ENCODE measurements around the gene SIRT5. TPM values are rescaled to one million over a fixed set of nuclear protein-coding genes. Genes with fewer than 3 reads are reported as not detected.

Gene SIRT5
- total RNA-seq, 1 experiment from 2014 or later, result 7.6 TPM

DNA sequence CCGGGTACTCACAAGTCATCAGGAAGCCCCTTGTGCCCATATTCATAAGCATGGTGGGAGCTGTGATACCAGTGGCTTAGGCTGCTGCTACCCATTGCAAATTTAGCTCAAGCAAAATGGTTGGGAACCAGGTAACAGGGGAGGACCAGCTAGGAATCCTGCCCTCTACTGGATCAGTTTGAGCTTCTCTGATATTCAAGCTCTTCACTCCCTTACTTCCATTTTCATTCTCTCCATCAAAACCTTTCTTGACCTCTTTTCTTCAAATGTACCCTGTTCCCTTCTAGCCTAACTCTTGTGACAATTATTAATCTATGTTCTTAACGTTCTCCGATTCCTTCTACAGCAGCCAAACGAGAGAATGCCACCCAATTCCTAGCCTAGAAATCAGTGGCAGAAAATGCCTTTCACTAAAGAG lies 50.5 kb downstream of the SIRT5 start:
- CTCF ChIA-PET, result interaction anchor here (0.7 to 1.3 kb wide), 4 partner anchors 9 to 442 kb away, joined by 3 to 6 read pairs (median 4); partner anchors contain the start of gene NOL7
- Histone ChIP-seq H3K27ac (ENCODE audit: low read depth, low read length, poor library complexity, severe bottlenecking) (no peak overlapping the region), H3K4me1 (ENCODE audit: insufficient read depth, low read length, poor library complexity, severe bottlenecking) (no peaks in the 10 kb centered on the region), H3K9me3 (ENCODE audit: low read depth, low read length, poor library complexity, severe bottlenecking) (no peaks in the 10 kb centered on the region), H3K27me3 (replicated peaks; ENCODE audit: insufficient read depth, low read depth, low read length, poor library complexity) (no peaks in the 10 kb centered on the region), H3K36me3 (ENCODE audit: insufficient read depth, low read length, poor library complexity, severe bottlenecking) (peaks cover 70% of the 10 kb centered on the region), H3K4me3 (ENCODE audit: low read depth, low read length, poor library complexity, severe bottlenecking) (no peak overlapping the region)
- DNase-seq (ENCODE audit: low spot score), result peak; percentile 63
- intact Hi-C loops (cut with micrococcal nuclease; ENCODE audit: unreplicated experiment), result loop anchor here (5.0 kb wide), 1 partner anchor 77 kb away; no protein-coding TSS in a partner anchor
- TF ChIP-seq, protein P1, sequence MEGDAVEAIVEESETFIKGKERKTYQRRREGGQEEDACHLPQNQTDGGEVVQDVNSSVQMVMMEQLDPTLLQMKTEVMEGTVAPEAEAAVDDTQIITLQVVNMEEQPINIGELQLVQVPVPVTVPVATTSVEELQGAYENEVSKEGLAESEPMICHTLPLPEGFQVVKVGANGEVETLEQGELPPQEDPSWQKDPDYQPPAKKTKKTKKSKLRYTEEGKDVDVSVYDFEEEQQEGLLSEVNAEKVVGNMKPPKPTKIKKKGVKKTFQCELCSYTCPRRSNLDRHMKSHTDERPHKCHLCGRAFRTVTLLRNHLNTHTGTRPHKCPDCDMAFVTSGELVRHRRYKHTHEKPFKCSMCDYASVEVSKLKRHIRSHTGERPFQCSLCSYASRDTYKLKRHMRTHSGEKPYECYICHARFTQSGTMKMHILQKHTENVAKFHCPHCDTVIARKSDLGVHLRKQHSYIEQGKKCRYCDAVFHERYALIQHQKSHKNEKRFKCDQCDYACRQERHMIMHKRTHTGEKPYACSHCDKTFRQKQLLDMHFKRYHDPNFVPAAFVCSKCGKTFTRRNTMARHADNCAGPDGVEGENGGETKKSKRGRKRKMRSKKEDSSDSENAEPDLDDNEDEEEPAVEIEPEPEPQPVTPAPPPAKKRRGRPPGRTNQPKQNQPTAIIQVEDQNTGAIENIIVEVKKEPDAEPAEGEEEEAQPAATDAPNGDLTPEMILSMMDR (conservative IDR thresholded peaks at IDR 0.05; ENCODE audit: low read depth, low read length), result peak; percentile 67
- no peak for TF ChIP-seq EZH2 (IDR thresholded peaks at IDR 0.05; ENCODE audit: borderline replicate concordance, low read depth, low read length, poor library complexity, severe bottlenecking)
- no TSS peak for BruUV-seq (replicated peaks)
- POLR2A ChIA-PET (ENCODE audit: low non-redundant PET), result interaction anchor here (0.6 to 0.8 kb wide), 2 partner anchors 10 to 421 kb away, joined by 4 to 5 read pairs; no protein-coding TSS in a partner anchor

DNA sequence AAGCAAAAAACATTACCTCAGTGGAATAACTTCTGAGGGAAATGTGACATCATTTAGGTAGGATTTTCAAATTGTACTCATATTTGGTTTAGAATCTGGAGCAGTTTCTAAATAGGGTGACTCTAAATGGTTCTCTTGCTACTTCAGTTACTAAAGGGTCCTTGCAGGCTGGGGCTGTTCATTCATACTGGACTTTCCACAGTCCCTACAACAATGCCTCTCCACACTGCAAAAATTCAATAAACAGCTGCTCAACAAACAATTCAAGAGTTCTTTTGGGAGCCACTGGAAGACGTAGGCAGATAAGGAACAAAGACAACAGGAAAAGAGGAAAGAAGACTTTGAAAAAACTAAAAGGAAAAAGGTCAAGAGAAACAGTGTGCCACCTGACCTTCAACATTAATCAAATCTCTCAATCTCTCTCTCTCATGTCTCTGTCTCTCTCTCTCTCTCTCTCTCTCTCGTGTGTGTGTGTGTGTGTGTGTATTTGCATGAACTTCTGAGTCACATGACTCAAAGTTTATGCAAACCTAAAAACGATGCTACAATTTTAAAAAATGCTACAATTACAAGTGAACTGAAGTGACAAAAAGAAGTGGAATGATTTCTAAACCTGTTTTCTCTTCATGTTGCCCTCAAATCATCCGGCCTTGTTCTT lies 55.2 kb downstream of the SIRT5 start:
- peaks cover 53% of the 10 kb centered on the region for H3K36me3 ChIP-seq (ENCODE audit: insufficient read depth, low read length, poor library complexity, severe bottlenecking)
- ChIA-PET CTCF (no interaction called here), POLR2A (ENCODE audit: low non-redundant PET) (no interaction called here)

DNA sequence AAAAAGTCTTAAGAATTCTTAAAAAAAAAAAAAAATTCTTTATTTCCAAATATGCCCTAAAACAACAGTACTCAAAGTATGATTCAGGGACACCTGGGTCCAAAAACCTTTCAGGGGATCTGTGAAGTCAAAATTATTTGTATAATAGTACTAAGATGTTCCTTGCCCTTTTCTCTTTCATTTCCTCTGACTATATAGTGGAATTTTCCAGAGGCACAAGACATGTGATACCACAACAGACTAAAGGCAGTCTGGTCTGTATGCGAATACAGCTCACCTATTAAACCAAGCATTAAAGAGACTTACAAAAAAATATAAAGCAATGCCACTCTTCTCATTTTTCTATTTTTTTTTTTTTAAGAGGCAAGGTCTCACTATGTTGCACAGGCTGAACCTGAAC lies 56.1 kb downstream of the SIRT5 start:
- H3K4me3 ChIP-seq (ENCODE audit: low read depth, low read length, poor library complexity, severe bottlenecking), result no peak overlapping the region
- H3K4me1 ChIP-seq (ENCODE audit: insufficient read depth, low read length, poor library complexity, severe bottlenecking), result no peaks in the 10 kb centered on the region
- H3K27ac ChIP-seq (ENCODE audit: low read depth, low read length, poor library complexity, severe bottlenecking), result no peak overlapping the region
- peaks cover 46% of the 10 kb centered on the region for H3K36me3 ChIP-seq (ENCODE audit: insufficient read depth, low read length, poor library complexity, severe bottlenecking)
- ChIA-PET CTCF (no interaction called here), POLR2A (ENCODE audit: low non-redundant PET) (interaction anchor here (0.6 kb wide), 1 partner anchor 24 kb away, joined by 4 read pairs; no protein-coding TSS in a partner anchor)
- DNase-seq (ENCODE audit: low spot score), result no peak
- intact Hi-C loops (cut with micrococcal nuclease; ENCODE audit: unreplicated experiment), result no loop called here
- no TSS peak for BruUV-seq (replicated peaks)
- no peaks in the 10 kb centered on the region for H3K27me3 ChIP-seq (replicated peaks; ENCODE audit: insufficient read depth, low read depth, low read length, poor library complexity)
- no peaks in the 10 kb centered on the region for H3K9me3 ChIP-seq (ENCODE audit: low read depth, low read length, poor library complexity, severe bottlenecking)
- TF ChIP-seq EZH2 (IDR thresholded peaks at IDR 0.05; ENCODE audit: borderline replicate concordance, low read depth, low read length, poor library complexity, severe bottlenecking), result no peak
- TF ChIP-seq, protein P1 (conservative IDR thresholded peaks at IDR 0.05; ENCODE audit: low read depth, low read length), result no peak

More for the DNA sequence above, 55.2 kb downstream of the SIRT5 start:
- Histone ChIP-seq H3K9me3 (ENCODE audit: low read depth, low read length, poor library complexity, severe bottlenecking) (no peaks in the 10 kb centered on the region), H3K27me3 (replicated peaks; ENCODE audit: insufficient read depth, low read depth, low read length, poor library complexity) (no peaks in the 10 kb centered on the region), H3K4me3 (ENCODE audit: low read depth, low read length, poor library complexity, severe bottlenecking) (no peak overlapping the region), H3K27ac (ENCODE audit: low read depth, low read length, poor library complexity, severe bottlenecking) (no peak overlapping the region), H3K4me1 (ENCODE audit: insufficient read depth, low read length, poor library complexity, severe bottlenecking) (no peaks in the 10 kb centered on the region)
- no peak for DNase-seq (ENCODE audit: low spot score)
- TF ChIP-seq, protein P1 (conservative IDR thresholded peaks at IDR 0.05; ENCODE audit: low read depth, low read length), result no peak
- TF ChIP-seq EZH2 (IDR thresholded peaks at IDR 0.05; ENCODE audit: borderline replicate concordance, low read depth, low read length, poor library complexity, severe bottlenecking), result no peak
- intact Hi-C loops (cut with micrococcal nuclease; ENCODE audit: unreplicated experiment), result loop anchor here (5.0 kb wide), 1 partner anchor 73 kb away; no protein-coding TSS in a partner anchor
- no TSS peak for BruUV-seq (replicated peaks)
